ENCODE measurements around the gene PDLIM5.
A peak's percentile ranks its signal among the peaks of the same experiment; 100 is the strongest.
"Not testable (repeated sequence)": the region's sequence is repeated elsewhere in the genome, so short reads cannot be mapped to it uniquely, and the experiment has no call there.

The PDLIM5 gene

DNA sequence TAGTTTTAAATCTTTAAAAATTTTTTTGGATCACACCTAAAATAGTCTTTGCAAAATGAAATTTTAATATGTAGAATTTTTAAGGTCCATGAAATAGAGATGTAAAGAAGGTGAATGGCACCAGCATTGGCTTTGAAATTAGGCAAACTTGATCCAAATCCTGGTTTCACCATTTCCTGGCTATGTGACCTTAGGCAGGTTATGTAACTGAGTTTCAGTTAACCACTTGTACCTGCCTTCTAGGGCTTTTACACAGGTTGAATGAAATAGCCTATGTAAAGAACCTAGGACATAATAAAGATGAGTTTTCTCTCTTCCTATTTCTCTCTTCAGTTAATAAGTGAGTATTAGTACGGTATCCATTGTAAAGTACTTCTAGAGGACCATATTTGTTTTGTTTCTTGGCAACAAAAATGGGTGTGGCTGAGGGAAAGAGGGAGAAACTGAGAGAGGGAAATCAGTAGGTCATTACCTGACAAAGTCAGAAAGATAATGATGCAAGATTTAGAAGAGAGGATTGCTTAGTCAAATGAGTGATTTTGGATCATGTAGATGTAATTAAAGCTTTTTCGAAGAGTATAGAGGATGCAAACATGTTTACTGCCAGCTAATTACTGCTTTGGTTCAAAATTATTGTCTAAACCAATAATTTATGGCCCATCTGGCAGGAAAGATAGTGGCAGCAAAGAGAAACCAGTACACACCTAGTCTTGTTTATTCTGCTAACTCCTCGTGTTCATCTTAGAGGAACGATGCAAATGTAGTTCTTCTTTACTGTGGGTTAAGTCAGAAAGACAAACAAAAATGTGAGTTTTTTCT, 81.9 kb downstream of the PDLIM5 start:
- DNase-seq = no peak

DNA sequence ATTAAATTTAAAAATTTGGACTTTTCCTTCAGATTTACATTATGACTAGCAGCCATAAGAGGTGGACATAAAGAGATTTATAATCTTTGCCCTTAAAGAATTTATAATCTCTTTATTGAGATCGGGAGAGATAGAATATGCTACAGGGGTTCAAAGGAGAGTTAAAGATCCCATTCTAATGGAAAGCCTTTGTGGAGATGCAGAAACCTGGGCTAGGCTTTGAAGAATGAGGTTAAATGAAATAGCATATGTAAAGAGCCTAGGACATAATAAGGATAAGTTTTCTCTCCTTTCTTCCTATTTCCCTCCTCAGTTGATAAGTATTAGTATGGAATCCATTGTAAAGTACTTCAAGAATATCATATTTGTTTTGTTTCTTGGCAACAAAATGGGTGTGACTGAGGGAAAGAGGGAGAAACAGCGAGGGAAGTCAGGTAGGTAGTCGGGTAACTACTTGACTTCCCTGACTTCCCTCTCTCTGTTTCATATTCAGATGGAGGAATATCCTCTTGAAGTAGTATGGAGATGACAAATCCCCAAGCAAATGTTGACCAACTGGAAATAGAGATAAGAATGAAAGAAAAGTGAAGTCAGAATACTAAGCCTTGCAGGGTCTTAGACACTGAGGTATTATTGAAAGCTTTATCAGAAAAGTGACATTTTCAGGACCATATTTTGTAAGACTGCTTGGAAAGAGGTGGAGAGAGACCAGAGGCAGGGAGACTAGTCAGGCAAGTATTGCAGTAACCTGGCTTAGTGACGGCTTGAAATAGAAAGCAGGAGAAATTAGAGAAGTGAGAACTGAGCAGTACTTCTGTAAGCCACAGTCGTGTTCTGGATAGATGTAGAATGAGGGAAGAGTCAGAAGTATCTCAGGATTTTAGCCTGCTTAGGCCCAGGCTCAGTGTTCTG, 82.9 kb downstream of the PDLIM5 start:
- DNase-seq = no peak

DNA sequence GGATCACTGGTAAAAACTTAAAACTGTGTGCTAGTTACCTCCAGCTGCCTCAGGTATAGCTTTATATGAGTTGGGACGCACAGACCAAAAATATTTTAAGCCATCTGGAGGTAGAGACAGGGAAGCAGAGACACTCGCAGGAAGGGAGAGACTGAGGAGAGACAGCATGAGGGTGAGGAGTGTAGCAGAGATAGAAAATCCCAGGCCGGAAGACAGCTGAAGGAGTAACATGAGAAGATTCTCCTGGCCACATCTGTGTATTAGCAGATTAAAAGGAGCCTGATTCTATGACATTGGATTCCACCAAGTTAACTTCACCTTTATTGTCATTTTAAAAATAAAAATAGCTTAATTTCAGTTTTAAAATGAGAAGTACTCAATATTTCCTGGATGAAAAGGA, 84.3 kb downstream of the PDLIM5 start:
- DNase-seq = no peak

DNA sequence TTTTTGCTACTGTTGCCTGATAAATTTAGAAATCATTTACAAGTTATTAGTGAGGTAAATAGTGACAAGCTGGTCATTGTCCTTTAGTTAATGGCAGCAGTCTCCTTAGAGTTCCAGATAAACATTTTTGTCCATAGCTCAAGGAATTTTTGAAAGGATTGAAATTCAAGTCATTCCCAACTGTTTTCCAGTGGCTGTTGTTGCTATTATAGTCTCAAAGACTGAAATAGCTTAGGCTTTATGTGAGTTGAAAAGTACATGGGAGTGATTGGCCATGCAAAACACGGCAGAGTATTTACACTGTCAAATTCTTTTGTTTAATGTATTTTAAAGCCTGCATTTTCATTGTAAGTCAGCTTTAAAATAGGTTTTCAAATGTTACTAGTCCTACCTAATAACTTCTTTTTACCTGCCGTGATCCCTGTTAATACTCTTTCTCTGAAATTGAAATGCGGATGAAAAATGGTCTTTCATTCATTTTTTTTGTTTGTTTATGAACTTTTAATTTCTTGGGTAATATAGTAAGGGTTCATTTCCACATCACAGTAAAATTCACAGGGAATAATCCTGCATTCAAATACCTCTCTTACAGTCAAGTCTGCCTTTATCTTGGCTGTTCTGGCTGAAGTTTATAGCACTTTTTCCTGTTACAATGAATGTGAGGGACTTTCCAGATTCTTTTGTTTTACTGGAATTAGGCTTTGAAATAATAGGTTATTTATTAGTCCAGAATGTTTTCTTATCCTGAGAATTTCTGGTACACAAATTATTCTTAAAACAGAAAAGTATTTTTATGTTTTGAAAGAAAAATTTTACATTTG, 85.1 kb downstream of the PDLIM5 start:
- DNase-seq = no peak

DNA sequence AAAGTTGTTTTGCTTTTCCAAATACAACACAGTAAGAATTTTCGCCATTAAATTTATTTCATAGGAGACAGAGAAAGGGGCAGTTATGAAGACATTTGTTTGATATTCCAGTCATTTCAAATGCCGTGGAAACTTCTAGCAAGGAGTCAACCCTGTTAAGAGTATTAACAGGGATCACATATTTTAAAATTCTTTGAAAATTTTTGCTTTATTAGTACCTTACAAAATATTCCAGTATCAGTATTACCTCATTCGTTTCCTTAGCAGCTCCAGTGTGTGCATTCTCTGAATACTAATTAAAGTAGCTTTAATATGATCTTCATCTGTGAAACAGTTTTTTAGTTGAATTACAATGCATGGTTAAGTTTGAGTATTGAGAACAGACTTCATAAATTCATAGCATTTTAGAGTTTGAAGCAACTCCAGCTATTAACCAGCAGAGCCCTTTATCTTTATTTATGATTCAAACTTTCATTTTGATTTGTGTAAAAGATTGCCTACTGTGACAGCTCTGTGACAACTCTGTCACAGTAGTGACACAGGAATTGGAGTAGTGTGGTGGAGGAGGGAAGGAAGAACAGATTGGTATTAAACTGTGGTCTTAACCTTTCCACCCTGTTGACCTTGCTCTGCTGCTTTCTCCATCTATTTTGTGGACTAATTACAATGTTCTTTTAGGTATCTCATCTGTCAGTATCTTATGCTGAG, 86.3 kb downstream of the PDLIM5 start:
- no peak for DNase-seq

DNA sequence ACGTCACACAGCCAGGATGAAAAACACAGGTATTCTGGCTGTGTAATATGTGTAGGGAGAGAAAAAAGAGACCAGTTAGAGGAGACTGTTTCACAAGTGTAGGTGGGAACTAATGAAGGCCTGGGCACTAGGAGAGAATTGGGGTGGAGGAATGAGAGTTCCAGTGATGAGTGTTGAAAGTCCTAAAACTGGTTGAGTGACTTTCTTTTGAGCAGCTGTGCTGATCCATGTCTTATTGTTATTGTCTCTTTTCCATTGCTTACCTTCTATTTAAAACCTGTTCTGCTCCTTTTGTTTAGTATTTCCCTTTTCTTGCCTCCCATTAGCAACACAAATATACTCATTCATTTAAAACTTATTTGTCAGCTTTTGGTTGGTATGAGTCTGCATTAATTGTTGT, 88.7 kb downstream of the PDLIM5 start:
- no peak for DNase-seq

DNA sequence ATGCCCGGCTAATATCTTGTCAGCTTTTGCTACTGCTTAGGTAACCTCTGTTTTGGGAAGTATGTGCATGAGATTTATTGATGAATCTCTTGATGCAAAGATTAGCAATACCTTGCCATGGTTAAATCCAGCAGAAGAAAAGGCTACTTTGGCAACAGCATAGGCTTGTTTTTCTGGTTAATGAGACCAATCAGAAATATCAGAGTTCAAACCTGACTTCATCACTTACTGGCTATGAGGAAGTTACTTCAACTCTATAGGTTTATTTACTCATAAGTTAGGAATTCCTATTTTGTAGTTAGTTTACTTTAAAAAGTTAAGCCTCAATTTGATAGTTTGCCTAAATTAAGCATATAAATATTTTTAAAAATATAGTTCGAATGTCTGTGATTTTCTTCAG, 93.1 kb downstream of the PDLIM5 start:
- peak; percentile 25 for DNase-seq

DNA sequence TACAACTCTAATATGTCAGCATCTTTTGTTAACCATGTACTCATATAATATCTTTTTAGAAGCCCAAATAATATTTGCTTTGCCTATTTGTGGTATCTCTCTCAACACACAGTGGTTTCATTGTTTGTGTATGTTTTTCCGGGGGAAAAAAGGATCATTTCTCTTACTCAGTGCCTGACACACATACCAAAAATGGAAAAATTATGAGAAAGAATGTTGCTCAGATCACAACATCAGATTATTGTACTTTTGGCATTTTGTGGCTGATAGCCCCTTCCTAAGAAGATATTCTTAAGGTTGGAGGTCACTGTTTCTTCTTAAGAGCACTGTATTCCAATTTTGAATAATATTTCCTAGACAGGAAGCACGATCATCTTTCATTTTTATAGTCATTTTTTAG, 93.6 kb downstream of the PDLIM5 start:
- DNase-seq = peak; percentile 78

DNA sequence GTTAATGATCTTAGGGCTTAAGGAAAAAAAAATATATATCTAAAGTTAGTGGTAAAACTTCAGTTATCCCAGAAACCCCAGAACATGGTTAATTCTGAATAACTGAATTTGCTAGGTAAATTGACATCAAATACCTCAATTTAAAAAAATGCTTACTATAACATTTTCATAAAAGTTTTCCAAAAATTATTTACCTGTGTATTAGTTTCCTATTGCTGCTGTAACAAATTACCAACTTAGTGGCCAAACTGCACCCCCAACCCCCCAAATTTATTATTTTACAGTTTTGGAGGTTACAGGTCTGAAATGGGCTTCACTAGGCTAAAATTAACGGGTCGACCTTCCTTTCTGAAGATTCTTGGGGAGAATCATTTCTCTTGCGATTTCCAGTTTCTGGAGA, 95.2 kb downstream of the PDLIM5 start:
- DNase-seq = no peak

DNA sequence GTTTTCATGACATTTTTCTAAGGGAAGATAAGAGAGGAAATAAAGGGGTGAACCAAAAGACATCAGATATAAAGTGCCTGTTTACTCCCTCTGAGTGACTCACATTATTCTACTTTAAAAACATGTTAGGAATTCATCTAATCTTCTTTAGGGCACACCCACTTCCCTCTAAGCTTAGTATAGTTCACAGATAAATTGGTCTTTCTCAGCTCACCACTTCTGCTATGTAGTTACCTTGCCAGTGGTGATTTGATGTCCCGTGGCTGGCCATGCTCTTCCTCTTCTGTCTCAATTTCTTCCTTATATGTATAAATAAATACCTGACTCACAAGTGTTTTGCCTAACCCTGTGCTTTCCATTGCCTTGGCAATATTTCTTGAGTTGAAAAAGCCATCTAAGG, 96.8 kb downstream of the PDLIM5 start:
- DNase-seq = peak; percentile 80

DNA sequence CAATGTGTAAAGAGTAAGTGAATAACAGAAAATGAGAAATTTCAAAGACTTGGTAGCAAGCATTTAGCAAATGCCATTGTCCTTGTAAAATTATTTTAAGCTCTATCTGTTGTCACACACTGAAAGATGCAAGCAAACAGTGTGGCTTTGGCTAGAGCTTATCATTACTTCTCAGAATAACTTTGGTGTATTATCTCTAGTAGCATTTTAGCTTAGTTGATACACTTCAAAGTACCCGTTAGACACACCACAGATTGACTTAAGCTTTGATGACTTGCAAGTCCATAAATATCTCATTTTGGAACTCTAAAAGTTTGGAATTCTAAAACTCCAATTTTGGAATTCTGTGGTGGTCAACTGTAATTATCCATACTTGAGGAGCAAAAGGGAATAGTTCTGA, 98.6 kb downstream of the PDLIM5 start:
- no peak for DNase-seq

DNA sequence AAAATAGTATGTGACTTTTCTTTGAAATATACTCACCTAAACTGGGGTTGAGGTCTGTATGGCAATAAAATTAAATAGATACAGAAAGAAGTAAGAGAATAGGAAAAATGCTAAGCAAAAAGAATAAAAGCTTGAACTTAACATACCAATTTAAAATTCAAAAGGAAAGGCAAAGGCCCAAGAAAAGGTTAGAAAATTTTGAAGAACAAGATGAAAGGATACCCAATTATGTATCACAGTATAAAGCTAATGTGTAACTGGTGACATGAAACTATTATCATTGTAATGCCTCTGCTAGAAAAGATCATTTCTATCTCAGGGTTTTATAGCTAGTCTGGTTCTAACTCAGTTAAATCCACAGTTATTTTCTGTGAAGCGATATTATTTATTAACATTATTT, 99.1 kb downstream of the PDLIM5 start:
- DNase-seq = no peak

DNA sequence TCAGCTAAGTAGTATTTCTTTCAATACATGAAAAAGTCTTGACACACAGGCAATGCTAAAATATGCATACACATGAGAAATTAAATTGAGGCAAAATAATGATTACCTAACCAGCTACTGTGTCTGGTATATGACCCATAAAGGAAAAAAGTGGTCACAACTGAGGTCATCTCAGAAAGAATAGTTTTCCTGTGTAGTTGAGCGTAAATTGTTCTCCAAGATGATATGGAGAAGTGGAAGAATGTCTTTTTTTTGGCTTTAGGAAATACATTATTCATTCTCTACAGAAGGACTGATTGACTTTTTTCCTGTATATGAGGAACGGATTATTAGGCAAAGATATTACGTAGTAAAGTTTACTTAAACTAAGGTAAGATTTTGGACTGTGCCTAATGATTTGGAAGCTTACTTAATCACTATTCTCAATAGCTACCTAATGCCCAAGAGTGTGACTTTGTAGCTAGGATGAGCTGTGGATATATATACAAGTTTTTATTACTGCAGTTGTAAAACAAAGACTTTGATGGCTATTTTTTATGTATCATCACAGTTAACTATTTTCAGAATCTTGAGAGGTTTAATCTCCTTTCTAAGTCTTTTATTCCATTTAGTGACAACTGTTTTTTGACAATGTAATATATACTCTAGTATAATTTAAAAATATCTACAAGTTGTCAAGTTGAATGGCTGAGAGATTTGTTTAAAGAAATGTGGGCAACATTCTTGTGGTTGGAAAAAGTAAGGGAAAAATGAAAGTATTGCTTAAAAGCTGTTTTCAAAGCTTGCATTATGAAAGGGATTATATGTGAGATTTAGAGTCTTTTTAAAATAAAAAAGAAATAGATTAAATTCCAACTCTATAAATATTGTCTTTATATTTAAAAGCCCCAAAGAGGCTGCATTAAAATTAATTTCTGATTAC, 100.2 kb downstream of the PDLIM5 start:
- DNase-seq = peak; percentile 30

DNA sequence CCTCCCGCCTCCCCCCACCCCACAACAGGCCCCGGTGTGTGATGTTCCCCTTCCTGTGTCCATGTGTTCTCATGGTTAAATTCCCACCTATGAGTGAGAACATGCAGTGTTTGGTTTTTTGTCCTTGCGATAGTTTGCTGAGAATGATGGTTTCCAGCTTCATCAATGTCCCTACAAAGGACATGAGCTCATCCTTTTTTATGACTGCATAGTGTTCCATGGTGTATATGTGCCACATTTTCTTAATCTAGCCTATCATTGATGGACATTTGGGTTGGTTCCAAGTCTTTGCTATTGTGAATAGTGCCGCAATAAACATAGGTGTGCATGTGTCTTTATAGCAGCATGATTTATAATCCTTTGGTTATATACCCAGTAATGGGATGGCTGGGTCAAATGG, 104.3 kb downstream of the PDLIM5 start:
- not testable (repeated sequence) for DNase-seq

DNA sequence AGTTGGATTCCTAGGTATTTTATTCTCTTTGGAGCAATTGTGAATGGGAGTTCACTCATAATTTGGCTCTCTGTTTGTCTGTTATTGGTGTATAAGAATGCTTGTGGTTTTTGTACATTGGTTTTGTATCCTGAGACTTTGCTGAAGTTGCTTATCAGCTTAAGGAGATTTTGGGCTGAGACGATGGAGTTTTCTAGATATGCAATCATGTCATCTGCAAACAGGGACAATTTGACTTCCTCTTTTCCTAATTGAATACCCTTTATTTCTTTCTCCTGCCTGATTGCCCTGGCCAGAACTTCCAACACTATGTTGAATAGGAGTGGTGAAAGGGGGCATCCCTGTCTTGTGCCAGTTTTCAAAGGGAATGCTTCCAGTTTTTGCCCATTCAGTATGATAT, 105.9 kb downstream of the PDLIM5 start:
- DNase-seq = not testable (repeated sequence)

DNA sequence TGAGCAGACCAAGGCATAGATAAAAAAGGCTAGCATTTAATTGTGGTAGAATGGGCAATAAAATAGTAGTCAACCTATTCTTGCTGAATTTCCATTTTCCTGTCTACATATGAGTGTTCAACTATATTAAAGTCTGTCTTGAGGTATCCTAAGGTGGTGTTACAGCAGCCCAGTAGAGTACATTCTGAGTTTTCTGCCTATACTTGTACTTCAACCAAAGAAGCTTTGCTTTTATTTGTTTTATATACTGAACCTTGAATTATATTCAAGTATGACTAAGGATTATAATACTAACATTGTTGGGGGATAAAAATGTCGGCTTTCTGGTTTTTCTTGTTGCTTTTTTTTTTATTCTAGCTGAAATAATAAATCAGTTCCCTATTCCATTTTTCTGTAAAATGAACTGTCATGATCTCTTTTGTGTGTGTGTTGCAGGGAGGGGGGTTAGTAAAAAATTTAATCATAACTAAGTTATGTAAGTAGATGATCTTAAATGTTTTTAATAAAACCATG, 106.7 kb downstream of the PDLIM5 start:
- no peak for DNase-seq

DNA sequence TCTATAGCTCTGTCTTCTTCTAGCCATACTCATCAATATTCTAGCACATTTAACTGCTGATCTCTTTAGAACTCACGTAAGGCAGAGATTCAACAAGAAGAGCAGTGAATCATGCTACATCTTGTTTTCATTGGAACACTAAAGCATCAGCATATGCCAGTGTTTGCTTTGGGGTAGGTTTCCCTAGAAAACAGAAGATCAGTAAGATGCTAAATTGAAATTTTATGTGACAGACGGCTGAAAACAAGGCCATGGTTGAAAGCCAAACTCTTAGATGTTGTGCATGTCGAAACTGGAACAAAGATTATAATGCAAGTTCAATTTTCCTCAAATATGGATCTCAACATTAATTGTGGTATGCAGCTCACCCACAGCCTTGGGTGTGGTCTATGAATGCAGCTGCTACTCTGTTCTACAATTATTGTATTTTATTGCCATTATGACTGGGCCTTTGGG, 107.6 kb downstream of the PDLIM5 start:
- DNase-seq = no peak

DNA sequence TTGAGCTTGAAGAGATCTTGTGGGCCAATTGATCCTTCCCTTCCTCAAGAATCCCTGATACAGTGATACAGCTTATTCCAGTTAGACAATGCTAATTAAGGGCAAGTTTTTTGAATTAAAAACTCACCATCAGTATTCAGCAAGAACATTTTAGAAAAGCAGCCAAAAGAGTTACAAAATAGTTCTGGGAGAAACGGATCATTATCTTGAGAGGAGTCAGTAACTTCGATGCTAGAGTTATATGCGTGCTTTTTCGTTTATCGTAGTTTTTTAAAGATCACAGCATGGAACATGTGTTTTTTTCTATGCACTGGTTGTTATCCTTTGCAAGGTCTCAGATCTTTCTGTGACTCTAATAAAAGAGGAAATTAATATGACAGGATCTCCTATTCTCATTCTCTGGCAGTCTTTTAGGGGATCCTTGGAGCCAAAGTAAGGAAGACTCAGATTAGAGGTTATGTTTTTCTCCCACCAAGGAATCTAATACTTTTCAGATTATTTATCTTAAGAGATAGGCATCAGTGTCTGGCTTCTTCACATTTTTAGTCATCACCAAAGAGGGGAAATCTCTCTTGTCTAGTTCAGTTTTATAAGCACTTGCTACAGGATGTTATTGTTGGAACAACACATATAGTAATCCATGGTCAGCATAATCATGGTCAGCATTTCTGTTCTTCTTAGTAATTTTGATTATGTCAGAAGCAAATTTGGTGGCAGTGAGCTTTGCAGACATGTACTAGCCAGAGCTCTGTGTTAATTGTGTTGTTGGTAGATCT, 109.7 kb downstream of the PDLIM5 start:
- DNase-seq = peak; percentile 43

DNA sequence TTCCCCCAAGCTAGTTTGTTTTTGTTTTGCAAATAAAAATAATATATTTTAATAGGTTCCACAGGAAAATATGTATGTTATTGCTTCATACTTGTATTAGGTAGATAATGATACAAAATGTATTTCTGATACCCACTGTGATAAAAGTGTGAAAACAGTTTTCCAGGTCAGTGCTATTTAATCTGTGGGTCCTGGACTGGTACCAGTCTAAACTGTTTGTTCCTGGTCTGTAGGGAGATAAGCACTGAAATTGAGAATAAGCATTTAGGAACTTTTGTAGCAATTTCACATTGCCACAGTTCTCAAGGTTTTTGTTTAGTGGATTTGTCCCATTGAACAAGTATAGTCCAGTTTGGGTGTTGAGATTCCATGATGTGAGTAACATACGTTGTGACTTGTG, 110.5 kb downstream of the PDLIM5 start:
- no peak for DNase-seq

DNA sequence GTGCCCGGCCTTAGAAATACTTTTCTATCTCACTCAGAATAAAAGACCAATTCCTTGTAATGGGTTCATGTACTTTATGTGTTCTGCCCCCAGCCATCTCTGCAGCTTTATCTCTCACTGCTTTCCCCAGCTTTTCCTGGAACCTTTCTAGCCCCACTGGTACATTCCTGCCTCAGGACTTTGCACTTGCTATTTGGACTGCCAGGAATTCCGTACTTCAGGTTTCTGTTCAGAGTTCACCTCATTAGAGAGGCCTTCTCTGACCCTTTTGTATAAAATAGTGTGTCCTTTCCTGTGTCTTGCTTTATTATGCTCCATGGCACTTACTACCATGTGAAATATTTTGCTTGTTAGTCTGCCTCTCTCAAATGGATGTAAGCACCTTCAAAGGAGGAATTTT, 112.5 kb downstream of the PDLIM5 start:
- DNase-seq = no peak

Measured in HCEC 1CT (cell line).